Activated CD4-positive, CD25-positive, alpha-beta regulatory T cell (primary cell): Measurements from ENCODE around the gene JMJD4.

Experiments
- DNase-seq, 4 experiments: peaks; one replicate each; lab custom pipeline; 2025; lab: John Stamatoyannopoulos, UW

JMJD4 gene

DNA sequence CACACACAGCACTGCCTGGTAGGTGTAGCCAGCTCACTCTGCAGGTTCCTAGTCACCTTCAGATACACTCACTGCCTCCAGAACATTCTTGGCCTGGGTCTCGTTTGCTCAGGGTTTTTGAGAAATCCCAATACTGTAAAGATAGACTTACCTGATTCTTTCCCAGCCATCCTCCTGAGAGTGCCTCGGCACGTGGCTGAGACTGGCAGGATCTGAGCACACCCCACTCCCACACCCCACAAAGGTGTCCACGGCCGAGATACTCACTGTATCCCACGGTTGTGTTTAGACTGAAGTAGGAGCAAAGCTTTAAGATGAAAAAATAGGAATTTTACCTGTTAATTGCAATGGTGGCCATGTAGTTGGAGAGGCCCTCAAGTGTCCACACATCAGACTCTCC is 33.5 kb upstream of the JMJD4 start:
- no peak for DNase-seq

DNA sequence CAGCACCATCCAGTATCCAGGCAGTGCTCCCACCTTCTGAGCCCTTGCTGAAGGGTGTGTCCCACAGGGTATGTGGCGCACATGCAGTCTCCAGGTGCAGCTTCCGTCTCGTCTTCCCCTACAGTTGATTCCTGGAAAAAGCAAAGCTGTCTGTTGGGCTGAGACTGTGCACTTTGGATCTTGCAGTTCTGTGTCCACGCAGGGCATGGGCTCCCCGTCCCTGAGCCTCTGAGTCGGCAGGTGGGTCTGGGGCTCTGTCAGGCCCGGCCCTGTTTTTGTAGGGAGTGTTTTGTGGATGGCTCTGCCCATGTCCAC is 33.0 kb upstream of the JMJD4 start:
- no peak for DNase-seq

DNA sequence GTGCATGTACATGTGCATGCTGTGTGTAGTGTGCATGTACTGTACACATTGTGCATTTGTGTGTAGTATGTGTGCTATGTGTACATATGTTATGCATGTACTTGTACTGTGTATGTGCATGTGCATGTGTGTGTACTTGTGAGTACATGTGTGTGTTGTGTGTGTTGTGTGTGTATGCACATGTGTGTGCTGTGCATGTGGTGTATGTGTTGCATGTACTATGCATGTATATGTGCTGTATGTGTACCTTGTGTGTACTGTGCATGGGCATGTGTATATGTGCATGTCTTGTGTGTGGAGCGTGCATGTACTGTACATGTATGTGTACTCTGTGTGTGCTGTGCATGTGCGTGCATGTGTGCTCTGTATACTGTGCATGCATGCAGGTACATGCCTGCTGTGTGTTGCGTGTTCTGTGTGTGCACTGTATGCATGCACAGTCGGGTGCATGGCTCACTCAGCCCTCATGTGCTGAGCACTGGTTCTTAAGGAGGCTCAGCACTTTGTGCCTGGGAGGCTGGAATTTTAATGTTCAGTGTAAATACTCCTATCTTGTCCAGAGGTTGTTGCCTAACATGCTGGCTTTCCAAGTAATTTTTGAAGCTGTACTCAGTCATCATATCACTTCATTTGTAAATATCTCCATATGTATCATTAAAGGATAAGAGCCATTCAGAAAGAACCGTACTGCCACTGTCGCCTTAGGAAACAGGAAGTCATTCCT is 32.5 kb upstream of the JMJD4 start:
- DNase-seq: no peak

DNA sequence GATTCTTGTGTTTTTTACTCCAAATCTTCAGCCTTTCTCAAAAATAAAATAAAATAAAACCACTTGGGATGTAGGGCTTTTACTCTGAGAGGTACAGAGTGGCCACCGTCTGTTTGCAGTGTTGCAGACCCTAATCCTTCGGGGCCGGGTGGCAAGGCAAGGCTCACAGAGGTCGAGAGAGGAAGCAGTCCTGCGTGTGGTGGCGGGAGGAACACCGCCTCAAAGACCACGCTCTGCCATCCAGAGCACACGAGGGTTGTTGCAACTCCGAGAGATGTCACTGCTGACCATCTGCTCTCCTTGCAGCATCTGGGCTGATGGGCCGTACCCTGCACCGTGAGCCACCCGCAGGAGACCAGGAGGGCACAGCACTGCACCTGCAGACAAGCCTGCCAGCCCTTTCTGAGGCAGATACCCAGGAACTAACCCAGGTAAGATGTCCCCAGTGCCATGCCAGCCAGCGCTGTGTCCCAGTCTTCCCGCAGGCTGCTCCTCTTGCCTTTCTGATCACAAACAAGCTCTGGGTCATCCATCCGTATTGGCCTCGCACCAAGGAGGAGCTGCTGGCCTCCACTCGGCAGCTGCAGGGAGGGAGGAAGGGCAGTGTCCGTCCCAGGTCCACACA is 31.7 kb upstream of the JMJD4 start:
- no peak for DNase-seq

DNA sequence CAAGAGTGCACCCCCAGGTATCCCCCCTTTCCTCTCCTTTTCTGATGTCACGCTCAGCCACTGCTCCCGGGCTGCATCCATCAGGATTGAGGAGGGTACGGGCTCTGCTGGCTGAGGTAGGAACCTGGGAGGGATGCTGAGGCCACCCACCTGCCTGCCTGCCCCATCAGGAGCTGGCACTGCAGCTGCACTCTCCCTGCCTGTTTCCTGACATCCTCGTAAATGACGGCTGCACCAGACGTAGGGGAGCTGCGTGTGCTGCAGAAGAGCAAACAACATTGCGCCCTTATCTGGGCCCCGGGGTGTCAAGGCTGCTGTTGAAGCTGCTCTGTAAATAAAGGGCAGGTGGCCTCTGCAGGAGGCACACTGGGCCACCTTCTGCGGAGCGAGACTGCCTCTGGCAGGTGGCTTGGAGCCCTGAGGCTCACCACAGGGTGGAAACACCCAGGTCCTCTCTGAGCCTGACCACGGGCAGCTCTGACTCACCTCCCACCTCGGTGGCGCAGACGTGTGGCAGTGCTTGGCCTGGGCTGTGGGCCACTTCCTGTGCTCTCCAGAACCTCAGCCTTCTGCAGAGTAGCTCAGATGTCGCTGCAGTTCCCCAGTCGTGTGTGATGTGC is 31.0 kb upstream of the JMJD4 start:
- peak in 3 of 4 experiments; percentile 31 to 68 (median 61) for DNase-seq

DNA sequence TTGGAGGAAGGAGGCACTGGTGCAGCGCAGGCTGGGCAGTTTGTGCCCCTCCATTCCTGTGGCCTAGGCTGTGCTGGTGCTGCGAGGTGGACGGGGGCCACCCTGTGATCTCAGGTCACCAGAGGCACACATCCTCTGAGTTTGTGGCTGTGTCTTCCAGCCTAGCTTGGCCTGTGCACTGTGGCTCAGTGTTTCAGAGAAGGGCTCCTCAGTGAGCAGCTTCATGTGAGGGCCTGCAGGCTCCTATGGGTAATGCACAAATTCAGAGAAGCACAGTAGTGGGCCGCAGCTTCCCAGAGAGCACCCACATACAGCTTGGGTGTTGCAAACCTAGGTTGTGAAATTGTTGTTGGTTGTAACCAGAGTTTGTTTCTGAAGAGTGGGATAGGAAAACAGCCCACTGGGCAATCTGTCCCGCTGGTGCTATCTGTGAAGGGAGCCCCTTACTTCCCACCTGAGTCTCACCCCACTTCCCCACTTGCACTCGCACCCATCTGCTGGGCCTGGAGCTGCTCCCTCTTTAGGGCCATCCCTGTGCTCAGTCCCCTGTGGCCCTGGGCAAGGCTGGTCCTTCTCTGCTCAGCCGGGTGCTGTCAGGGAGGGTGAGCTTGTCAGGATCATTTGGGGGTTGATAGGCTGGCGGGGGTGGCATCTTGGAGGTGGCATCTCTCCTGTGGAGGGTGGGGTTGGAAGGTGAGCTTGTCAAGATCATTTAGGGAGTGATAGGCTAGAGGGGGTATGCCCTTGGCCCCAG is 30.3 kb upstream of the JMJD4 start:
- DNase-seq: no peak

DNA sequence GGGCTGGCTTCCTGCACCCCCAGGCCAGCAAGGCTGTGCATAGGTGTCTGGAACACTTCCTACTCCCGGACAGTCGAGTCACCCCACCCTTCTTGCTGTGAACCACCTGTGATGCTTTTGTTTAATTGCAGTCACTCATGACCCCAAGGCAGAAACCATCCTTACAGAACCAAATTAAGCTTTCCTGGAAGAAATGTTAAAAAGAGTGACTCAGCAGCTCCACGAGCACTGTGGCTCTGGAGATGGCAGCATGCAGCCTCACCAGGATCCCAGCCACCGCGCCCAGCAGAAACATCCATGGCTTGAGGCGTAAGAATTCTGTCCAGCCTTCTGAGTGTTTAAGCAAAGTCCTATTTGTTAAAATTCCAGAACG is 28.9 kb upstream of the JMJD4 start:
- no peak for DNase-seq

DNA sequence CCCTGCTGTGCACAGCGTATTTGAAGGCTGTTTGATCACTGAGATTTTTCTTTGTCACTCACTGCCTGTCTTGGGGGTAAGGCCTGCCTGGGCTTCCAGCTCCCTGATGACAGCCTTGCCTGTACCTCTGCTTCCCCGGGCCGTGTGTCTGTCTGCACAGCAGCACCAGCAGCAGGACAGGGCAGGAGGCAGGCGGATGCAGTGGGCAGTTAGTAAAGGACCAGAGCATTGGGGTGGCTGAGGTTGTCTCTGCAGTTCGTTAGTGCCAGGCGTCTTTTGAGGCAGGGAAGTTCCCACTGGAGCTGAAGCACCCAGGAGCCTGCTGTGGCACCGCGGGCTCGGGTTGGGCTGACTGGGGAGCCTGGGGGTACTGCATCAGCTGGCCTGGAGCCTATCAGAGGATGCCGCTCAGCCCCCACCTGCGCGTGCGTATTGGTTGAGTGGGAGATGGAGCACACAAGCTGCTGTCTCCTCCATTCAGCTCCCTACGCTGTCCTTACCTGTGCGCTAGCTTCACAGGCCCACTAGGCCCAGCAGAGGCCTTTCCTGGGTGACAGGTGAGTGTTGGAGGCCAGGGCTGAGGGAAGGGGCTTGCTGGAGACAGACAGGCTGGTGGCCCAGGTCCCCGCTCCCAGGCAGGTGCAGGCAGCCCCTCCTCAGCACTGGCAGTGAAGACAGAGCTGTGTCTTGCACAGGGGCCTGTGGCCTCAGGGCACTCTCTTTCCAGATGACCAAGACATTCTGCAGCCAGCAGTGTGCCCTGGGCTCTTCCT is 28.3 kb upstream of the JMJD4 start:
- DNase-seq: no peak

DNA sequence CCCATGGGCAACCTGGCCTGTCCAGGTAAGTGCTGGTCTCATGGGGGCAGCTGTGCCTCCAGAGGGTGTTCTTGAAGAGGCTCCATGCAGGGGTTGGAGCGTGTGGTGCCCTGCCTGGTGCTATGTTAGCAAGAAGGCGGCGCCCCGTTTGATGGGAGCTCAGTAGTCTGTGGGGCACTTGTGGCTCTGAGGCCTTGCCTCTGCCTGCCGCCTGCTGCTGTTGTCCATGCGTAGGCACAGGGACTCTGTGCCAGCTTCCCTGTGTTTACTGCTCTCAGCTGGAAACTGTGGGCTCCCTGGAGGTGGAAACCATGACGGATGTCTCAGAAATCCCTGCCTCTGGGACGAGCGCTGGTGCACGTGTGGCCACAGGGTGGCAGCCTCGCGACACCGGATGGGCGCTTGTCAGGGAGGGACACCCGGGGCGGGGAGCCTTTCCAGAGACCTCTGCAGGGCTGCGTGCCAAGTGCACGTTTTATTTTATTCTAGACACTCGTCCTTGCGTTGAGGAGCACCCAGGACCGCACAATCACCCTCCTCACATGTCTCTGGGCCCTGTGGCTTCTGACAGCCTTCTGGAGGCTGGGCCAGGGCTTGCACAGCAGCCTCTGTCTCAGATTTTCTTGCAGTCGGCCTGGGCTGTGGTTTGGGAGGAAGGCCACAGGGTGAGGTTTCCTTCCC is 27.3 kb upstream of the JMJD4 start:
- DNase-seq: peak; percentile 57 to 77 (median 72)

DNA sequence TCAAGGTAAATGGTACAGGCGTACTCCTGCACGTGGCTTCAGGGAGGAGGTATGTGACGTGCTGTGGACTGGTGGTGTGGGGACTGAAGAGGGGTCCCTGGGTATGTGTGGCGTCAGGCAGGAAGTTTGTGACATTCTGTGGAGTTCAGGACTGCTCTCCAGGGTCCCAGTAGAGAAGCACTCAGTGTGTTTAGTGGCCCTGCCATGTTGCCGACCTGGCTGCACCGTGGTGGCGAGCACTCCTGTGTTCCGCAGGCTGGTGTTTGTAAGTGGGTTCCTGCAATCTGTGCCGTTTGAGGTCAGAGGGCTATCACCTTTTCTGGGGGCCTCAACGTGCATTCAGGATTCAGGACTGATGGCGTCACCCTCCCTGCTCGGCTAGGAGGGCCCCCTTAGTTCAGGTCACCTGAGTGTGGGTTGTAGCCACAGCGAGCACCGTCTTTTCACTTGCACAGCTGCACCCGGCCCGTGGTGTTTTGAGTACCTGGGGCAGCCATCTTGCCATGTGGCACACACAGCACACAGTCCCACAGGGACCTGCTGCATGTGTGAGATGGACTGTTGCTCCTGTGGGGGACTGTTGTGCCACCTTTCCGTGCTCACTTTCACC is 26.6 kb upstream of the JMJD4 start:
- DNase-seq: no peak

DNA sequence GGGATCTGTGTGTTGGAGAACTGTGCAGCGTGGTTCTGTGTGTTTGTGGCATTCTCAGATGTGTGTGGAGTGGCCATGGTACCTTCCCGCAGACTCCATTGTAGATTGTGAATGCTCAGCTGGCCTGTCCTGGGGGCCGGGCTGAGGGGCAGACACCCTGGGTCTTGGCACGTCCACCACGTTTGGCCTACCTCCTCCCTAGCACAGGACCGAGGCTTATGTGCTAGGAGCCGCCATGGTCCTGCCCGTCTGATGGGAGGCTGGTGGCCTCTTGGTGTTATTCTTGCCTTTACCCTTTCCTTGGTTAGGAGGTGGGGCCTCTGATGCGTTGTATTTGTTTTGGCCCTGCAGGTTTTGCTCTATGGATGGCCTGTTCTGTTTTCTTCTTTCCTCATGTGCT is 25.3 kb upstream of the JMJD4 start:
- no peak for DNase-seq

DNA sequence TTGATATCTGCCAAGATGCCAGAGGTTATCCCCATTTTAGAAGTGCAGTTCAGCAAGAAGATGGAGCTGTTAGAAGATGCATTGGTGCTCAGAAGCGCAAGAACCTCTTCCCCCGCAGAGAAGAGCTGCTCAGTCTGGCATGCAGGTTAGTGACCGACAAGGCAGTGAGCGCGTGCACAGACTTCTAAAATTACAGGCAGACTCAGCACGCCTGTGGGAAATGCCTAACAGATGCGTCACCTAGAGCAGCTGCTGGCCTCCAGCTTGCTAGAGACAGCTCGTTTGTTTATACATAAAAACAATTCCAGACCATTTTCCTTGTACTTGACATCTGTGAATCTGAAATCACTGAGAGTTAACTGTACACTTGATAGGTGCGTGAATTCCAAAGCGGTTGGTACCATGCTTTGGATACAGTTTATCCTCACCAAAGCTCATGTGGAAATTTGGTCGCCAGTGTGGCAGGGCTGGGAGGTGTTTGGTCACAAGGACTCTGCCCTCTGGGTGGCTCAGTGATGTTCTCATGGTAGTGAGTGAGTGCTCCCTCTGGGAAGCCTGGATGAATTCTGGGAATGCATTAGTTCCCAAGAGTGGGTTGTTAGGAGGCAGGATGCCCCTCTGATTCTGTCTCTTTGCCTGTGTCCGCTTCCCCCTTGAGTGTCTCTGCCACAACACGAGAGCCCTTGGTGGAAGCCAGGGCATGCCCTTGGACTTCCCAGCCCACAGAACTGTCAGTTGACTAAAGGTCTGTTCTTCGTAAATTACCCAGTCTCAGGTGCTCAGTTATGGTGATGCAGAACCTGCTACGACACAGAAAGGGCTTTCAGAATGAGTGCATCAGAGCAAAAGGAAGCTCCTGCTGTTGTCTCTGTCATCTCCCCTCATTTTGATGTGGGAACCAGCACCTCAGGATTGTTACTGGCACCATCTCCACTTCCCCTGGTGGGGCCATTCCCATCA is 24.5 kb upstream of the JMJD4 start:
- no peak for DNase-seq

DNA sequence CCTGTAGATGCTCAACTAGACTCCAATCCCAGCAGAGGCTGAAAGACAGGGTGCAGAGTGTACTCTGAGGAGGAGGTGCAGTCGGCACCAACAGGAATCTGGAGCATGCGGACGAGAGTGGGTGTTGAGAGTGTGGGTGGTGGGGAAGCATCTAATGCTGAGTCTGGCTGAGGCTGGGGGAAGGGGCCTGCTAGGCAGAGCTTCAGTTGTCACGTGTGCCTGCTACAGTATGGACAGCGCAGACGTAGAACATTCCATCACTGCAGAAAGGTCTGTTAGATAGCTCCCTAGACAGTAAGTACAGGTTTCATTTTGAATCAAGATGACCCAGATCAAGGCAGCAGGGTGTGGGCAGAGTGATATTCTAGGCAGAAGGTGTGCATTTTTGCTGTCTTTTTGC is 23.3 kb upstream of the JMJD4 start:
- no peak for DNase-seq

DNA sequence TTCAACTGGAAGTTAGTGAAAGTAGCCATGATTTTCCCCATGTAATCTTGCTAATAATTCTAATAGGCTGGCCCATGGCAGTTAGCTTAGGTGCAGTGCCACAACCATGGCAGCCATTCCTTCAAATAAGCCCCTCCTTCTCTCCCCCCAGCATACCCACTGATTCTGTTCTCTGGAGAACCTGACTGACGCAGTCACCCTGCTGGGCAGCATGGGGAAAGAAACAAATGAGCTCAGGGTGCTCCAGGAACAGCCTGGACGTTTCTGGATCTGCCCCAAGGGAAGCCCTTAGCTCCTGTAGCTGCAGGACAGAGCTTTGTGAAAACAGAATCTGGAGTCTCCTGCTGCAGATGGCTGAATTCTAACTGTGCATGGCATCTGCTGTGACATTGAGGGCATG is 22.7 kb upstream of the JMJD4 start:
- no peak for DNase-seq

DNA sequence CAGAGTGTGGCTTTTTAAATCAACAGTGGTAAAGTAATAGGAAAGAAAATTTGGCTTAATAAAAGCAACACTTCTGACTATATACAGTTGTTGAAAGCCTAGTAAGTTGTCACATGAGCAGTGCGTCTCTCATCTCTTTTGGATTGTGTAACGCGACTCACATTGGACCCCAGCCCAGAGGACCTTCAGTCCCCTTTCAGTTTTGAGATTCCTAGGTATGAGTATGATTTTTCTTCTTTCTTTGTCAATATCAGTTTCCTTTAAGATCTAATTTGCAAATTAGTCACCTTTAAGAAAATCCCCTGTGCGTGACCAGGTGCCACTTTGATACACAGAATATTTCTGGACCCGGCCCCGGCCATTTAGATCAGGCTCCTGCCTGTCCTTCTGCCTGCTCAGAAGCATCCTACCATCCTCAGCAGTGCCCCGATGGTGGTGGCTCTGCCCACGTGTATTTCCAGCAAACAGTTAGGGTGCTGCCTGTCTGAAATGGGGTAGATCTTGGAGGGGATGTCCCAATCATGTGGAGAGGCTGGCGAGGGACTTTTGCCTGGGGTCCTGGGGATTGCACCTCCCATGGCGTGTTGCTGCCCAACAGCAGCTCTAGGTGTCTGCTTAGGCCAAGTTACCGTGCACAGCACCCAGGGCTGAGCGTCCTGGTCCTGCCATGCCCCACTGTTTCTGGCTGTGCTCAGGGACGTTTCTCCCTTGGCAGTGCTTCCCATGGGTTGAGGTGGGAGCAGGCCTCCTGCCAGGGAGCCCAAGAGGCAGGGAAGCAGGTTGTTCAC is 21.3 kb upstream of the JMJD4 start:
- no peak for DNase-seq

DNA sequence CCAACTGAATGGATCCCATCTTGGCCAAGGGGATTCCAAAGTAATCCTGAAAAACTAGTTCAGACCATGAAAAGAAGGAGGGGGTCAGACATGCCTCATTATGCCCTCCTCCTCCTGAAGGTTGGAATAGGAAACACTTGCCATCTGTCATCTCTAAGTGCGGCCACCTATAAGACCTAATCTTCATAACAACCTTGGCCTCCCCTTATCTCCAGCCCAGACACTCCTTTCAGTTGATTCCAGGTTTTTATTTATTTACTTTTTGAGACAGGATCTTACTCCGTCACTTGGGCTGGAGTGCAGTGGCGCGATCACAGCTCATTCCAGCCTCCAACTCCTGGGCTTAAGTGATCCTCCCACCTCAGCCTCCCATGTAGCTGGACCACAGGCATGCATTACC is 19.9 kb upstream of the JMJD4 start:
- no peak for DNase-seq

DNA sequence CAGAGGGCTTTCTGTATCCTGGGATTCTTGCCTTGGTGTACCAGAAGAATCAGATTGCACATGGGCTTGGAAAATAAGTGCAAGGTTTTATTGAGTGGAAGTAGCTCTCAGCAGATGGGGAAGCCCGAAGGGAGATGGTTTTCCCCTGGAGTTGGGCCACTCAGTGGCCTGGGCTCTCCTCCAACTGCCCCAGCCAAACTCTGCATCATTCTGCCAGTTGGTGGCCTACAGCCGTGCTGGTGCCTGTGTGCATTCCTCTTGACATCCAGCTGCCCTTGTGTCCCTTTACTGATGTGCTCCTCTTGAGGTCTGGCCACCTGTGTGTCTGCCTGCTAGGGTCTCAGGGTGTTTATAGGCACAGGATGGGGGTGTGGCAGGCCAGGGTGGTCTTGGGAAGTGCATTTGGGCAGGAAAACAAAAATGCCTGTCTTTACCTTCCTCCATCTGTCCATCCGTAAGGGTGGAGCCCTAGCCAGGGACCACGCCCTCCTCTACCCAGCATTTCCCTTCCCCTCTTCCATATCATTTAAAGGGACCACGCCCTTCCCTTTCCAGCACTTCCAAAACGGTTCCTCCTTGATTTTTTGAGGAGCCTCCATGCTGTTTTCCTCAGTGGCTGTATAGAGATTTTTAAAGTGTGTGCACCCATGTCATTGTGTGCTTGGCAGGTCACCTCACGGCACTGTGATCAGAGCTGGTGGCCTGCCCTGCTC is 19.1 kb upstream of the JMJD4 start:
- no peak for DNase-seq

DNA sequence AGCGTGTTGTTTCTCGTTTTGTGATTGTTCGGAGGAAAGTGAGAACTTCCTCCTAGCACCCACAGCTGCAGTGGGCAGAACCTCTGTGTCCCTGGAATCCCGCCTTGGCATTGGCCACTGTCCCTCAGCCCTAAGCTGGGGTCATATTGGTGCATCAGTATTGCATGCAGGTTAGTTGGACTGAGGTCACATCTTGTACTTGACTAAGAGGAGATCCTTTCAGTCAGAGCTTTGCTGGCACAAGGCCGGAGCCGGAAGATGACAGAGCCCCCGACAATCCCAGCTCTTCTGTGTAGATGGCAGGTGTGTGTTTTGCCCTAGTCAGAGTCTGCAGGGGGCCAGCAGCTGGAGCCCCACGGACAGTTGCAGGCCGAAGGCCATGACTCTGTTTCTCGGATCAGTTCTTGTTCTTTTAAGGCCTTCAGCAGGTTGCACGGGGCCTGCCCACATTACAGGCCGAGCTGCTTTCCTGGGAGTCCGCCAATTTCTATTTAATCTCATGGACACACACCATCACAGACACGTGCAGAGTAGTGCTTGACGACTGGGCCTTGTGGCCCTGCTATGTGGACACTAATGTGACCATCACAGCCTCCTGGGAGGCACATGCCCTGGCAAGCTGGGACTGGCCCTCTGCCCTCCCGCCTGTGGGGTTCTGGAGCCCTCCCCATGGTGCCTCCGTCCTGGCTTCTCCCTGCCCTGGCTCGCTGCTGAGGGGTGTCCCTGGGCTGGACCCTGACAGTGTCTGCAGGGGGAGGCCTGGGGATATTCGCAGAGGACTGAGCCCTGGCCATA is 15.0 kb upstream of the JMJD4 start:
- no peak for DNase-seq
